Measurements from ENCODE around the gene DMAC2.
"Not testable (repeated sequence)": the region's sequence is repeated elsewhere in the genome, so short reads cannot be mapped to it uniquely, and the experiment has no call there.

Gene DMAC2

GRCh38 chr19:41422456-41422855, 17.3 kb downstream of the DMAC2 start:
- DNase-seq = no peak

GRCh38 chr19:41421973-41422372, 17.7 kb downstream of the DMAC2 start:
- DNase-seq = no peak

GRCh38 chr19:41421314-41421713, 18.4 kb downstream of the DMAC2 start:
- DNase-seq = no peak

GRCh38 chr19:41420101-41420880, 19.4 kb downstream of the DMAC2 start:
- DNase-seq = no peak

- no peak for DNase-seq
Measured at GRCh38 chr19:41416194-41416674, 23.5 kb downstream of the DMAC2 start.

GRCh38 chr19:41415154-41415571, 24.5 kb downstream of the DMAC2 start:
- no peak for DNase-seq

- no peak for DNase-seq
Measured at GRCh38 chr19:41414461-41414860, 25.3 kb downstream of the DMAC2 start.

- no peak for DNase-seq
Measured at GRCh38 chr19:41413947-41414346, 25.8 kb downstream of the DMAC2 start.

GRCh38 chr19:41412953-41413352, 26.8 kb downstream of the DMAC2 start:
- DNase-seq = no peak

- no peak for DNase-seq
Measured at GRCh38 chr19:41411968-41412265, 27.8 kb downstream of the DMAC2 start.

- no peak for DNase-seq
Measured at GRCh38 chr19:41411100-41411967, 28.4 kb downstream of the DMAC2 start.

- no peak for DNase-seq
Measured at GRCh38 chr19:41410336-41411054, 29.2 kb downstream of the DMAC2 start.

- DNase-seq = no peak
Measured at GRCh38 chr19:41409288-41409687, 30.4 kb downstream of the DMAC2 start.

GRCh38 chr19:41408846-41409245, 30.9 kb downstream of the DMAC2 start:
- DNase-seq = not testable (repeated sequence)

GRCh38 chr19:41408256-41408655, 31.5 kb downstream of the DMAC2 start:
- peak; percentile 21 for DNase-seq

- DNase-seq = no peak
Measured at GRCh38 chr19:41407271-41407670, 32.4 kb downstream of the DMAC2 start.

GRCh38 chr19:41405776-41406175, 33.9 kb downstream of the DMAC2 start:
- DNase-seq = no peak

GRCh38 chr19:41403181-41403970, 36.3 kb downstream of the DMAC2 start:
- DNase-seq = no peak

GRCh38 chr19:41402010-41402409, 37.7 kb downstream of the DMAC2 start:
- peak; percentile 19 for DNase-seq

GRCh38 chr19:41401483-41401882, 38.2 kb downstream of the DMAC2 start:
- DNase-seq = no peak

GRCh38 chr19:41399525-41399924, 40.2 kb downstream of the DMAC2 start:
- DNase-seq = no peak

- no peak for DNase-seq
Measured at GRCh38 chr19:41399091-41399490, 40.6 kb downstream of the DMAC2 start.

GRCh38 chr19:41398598-41398997, 41.1 kb downstream of the DMAC2 start:
- no peak for DNase-seq

Data from NCI-H82 (cell line).